ENCODE measurements around the gene MORF4L1.
"Not testable (repeated sequence)": the region's sequence is repeated elsewhere in the genome, so short reads cannot be mapped to it uniquely, and the experiment has no call there.

The MORF4L1 gene

DNA sequence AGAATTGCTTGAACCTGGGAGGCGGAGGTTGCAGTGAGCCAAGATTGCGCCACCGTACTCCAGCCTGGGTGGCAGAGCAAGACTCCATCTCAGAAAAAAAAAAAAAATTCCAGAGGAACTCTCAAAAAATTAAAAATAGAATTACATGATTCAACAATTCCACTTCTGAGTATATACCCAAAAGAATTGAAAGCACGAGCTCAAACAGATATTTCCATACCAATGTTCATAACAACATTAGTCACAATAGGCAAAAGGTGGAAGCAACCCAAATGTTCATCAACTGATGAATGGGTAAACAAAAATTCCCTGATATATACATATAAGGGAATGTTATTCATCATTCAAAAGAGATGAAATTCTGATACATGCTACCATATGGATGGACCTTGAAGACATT is 16.9 kb upstream of the MORF4L1 start:
- H3K27ac ChIP-seq (ENCODE audit: insufficient read depth, low read length, poor library complexity, severe bottlenecking), result no peak overlapping the region
- no peaks in the 10 kb centered on the region for H3K36me3 ChIP-seq (ENCODE audit: control insufficient read depth, insufficient read depth, low read length)
- no peaks in the 10 kb centered on the region for H3K9me3 ChIP-seq (ENCODE audit: control insufficient read depth, low read length)
- no peak for DNase-seq
- peaks cover 5% of the 10 kb centered on the region for H3K4me1 ChIP-seq (ENCODE audit: control insufficient read depth, insufficient read depth, low read length, poor library complexity, severe bottlenecking)
- H3K4me3 ChIP-seq (ENCODE audit: insufficient read depth, low read depth, low read length, poor library complexity, severe bottlenecking), result no peak overlapping the region
- no peaks in the 10 kb centered on the region for H3K27me3 ChIP-seq (replicated peaks; ENCODE audit: control insufficient read depth, insufficient read depth, low read length, poor library complexity, severe bottlenecking)

DNA sequence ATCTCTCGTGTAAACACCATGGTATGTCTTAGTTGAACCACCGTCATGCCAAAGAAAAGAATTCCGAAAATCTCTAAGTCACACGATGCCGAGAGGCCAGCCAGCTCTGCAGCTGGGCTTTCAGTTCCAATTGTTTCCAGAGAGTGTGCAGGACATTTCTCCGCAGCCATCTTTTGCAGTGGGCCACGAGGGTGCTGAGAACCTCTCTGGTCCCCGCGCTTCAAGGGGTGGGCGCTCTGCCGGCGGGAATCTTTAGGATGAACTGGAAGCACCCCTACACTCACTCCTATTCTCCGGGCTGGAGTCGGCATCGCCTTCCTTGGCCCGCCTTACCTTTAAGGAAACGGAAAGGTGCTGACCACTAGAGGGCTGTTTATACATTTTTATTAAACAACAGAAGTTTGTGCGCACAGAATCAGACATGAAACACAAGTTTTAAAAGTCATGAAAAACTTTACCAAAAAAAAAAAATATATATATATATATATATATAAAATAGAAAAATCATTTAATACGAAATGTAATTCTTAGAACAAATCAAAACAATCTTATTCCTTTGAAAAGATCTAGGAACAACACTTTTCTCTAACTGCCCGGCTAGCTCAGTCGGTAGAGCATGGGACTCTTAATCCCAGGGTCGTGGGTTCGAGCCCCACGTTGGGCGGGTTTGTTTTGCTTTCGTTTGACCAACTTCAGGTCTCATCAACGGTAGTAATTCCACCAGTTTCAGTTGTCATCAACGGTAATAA is 12.5 kb upstream of the MORF4L1 start:
- Histone ChIP-seq H3K4me3 (ENCODE audit: insufficient read depth, low read depth, low read length, poor library complexity, severe bottlenecking) (peak overlapping the region; percentile 50), H3K9me3 (ENCODE audit: control insufficient read depth, low read length) (no peaks in the 10 kb centered on the region), H3K27ac (ENCODE audit: insufficient read depth, low read length, poor library complexity, severe bottlenecking) (no peak overlapping the region), H3K4me1 (ENCODE audit: control insufficient read depth, insufficient read depth, low read length, poor library complexity, severe bottlenecking) (peaks cover 5% of the 10 kb centered on the region), H3K27me3 (replicated peaks; ENCODE audit: control insufficient read depth, insufficient read depth, low read length, poor library complexity, severe bottlenecking) (no peaks in the 10 kb centered on the region), H3K36me3 (ENCODE audit: control insufficient read depth, insufficient read depth, low read length) (no peaks in the 10 kb centered on the region)
- peak; percentile 43 to 47 (median 46) for DNase-seq

DNA sequence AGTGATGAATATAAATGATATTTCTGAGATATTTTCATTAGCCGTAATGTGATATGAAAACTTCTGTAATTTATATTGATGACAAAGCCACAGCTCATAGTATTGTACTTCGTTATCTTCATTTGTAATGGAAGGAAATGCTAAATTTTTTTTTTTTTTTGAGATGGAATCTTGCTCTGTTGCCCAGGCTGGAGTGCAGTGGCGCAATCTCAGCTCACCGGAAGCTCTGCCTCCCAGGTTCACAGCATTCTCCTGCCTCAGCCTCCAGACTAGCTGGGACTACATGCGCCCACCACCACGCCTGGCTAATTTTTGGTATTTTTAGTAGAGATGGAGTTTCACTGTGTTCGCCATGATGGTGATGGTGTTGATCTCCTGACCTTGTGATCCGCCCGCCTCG is 7.1 kb upstream of the MORF4L1 start:
- H3K36me3 ChIP-seq (ENCODE audit: control insufficient read depth, insufficient read depth, low read length); H3K27me3 ChIP-seq (replicated peaks; ENCODE audit: control insufficient read depth, insufficient read depth, low read length, poor library complexity, severe bottlenecking); H3K27ac ChIP-seq (ENCODE audit: insufficient read depth, low read length, poor library complexity, severe bottlenecking); H3K4me1 ChIP-seq (ENCODE audit: control insufficient read depth, insufficient read depth, low read length, poor library complexity, severe bottlenecking); DNase-seq; H3K9me3 ChIP-seq (ENCODE audit: control insufficient read depth, low read length); H3K4me3 ChIP-seq (ENCODE audit: insufficient read depth, low read depth, low read length, poor library complexity, severe bottlenecking): not testable (repeated sequence)

DNA sequence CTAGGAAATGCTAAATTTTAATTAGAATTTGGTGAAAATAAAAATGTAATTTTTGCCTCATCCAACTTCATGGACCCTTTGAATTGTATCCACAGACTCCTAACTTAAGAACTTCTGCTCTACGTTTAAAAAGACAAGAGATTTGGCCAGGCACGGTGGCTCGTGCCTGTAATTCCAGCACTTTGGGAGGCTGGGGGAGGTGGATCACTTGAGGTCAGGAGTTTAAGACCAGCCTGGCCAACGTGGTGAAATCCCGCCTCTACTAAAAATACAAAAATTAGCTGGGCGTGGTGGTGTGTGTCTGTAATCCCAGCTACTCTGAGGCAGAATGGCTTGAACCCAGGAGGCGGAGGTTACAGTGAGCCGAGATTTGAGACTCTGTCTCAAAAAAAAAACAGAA is 6.7 kb upstream of the MORF4L1 start:
- not testable (repeated sequence) for H3K27me3 ChIP-seq (replicated peaks; ENCODE audit: control insufficient read depth, insufficient read depth, low read length, poor library complexity, severe bottlenecking); H3K4me1 ChIP-seq (ENCODE audit: control insufficient read depth, insufficient read depth, low read length, poor library complexity, severe bottlenecking); H3K4me3 ChIP-seq (ENCODE audit: insufficient read depth, low read depth, low read length, poor library complexity, severe bottlenecking); H3K27ac ChIP-seq (ENCODE audit: insufficient read depth, low read length, poor library complexity, severe bottlenecking); H3K9me3 ChIP-seq (ENCODE audit: control insufficient read depth, low read length); H3K36me3 ChIP-seq (ENCODE audit: control insufficient read depth, insufficient read depth, low read length); DNase-seq

DNA sequence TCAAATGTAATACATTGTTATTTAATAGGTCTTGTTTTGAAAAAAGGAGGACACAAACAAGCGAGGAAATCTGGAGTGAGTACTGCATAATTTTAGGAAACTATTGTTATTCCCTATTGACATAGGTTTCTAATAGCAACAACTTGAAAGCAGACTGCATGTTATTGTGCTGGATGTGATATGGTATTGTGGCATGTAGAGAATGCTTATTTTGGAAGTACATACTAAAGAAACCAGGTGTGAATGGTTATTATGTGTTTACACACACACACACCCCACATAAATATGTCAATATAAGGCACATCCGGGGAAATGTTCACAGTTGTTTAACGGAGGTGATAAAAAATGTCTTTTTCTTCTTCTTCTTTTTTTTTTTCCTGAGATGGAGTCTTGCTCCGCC is 5.9 kb upstream of the MORF4L1 start:
- DNase-seq, result no peak
- no peaks in the 10 kb centered on the region for H3K36me3 ChIP-seq (ENCODE audit: control insufficient read depth, insufficient read depth, low read length)
- H3K4me1 ChIP-seq (ENCODE audit: control insufficient read depth, insufficient read depth, low read length, poor library complexity, severe bottlenecking), result no peaks in the 10 kb centered on the region
- no peak overlapping the region for H3K27ac ChIP-seq (ENCODE audit: insufficient read depth, low read length, poor library complexity, severe bottlenecking)
- H3K9me3 ChIP-seq (ENCODE audit: control insufficient read depth, low read length), result no peaks in the 10 kb centered on the region
- H3K4me3 ChIP-seq (ENCODE audit: insufficient read depth, low read depth, low read length, poor library complexity, severe bottlenecking), result no peak overlapping the region
- H3K27me3 ChIP-seq (replicated peaks; ENCODE audit: control insufficient read depth, insufficient read depth, low read length, poor library complexity, severe bottlenecking), result no peaks in the 10 kb centered on the region

DNA sequence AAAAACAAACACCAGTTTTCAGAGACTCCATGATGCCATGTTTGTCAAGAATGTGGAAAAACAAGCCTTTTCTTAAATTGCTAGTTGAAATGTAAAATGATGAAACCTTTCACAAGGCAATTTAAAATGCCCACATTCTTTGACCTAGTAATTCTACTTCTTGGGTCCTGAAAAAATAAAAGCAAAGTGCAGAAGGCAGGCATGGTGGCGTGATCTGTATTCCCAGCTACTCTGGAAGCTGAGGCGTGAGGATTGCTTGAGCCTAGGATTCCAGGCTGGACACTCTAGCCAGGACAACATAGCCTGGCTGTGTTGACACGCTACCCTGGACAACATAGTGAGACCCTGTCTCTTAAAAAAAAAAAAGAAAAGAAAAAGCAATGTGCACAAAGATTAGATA is 4.3 kb upstream of the MORF4L1 start:
- no peak overlapping the region for H3K27ac ChIP-seq (ENCODE audit: insufficient read depth, low read length, poor library complexity, severe bottlenecking)
- H3K4me1 ChIP-seq (ENCODE audit: control insufficient read depth, insufficient read depth, low read length, poor library complexity, severe bottlenecking), result no peaks in the 10 kb centered on the region
- DNase-seq, result no peak
- H3K9me3 ChIP-seq (ENCODE audit: control insufficient read depth, low read length), result no peaks in the 10 kb centered on the region
- H3K27me3 ChIP-seq (replicated peaks; ENCODE audit: control insufficient read depth, insufficient read depth, low read length, poor library complexity, severe bottlenecking), result no peaks in the 10 kb centered on the region
- no peaks in the 10 kb centered on the region for H3K36me3 ChIP-seq (ENCODE audit: control insufficient read depth, insufficient read depth, low read length)
- no peak overlapping the region for H3K4me3 ChIP-seq (ENCODE audit: insufficient read depth, low read depth, low read length, poor library complexity, severe bottlenecking)

DNA sequence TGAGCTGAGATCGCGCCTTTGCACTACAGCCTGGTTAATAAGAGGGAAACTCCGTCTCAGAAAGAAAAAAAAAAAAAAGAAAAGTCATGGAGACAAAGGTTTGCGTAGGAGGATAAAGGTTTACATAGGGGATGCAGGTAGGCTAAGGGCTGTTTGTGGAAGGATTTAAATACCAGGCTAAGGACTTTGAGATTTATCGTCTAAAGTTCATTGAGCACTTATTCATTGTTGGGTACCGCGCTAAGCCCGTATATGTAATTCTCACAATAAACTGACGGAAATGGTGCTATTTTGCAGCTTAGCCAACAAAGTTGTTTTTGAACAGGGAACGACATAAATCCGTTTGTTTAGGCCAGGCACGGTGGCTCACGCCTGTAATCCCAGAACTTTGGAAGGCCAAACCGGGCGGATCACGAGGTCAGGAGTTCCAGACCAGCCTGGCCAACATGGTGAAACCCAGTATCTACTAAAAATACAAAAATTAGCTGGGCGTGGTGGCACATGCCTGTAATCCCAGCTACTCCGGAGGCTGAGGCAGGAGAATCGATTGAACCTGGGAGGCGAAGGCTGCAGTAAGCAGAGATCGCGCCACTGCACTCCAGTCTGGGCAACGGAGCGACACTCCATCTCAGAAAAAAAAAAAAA is 1.1 kb upstream of the MORF4L1 start:
- H3K9me3 ChIP-seq (ENCODE audit: control insufficient read depth, low read length); H3K27ac ChIP-seq (ENCODE audit: insufficient read depth, low read length, poor library complexity, severe bottlenecking); H3K4me1 ChIP-seq (ENCODE audit: control insufficient read depth, insufficient read depth, low read length, poor library complexity, severe bottlenecking); H3K36me3 ChIP-seq (ENCODE audit: control insufficient read depth, insufficient read depth, low read length); DNase-seq; H3K27me3 ChIP-seq (replicated peaks; ENCODE audit: control insufficient read depth, insufficient read depth, low read length, poor library complexity, severe bottlenecking); H3K4me3 ChIP-seq (ENCODE audit: insufficient read depth, low read depth, low read length, poor library complexity, severe bottlenecking): not testable (repeated sequence)

DNA sequence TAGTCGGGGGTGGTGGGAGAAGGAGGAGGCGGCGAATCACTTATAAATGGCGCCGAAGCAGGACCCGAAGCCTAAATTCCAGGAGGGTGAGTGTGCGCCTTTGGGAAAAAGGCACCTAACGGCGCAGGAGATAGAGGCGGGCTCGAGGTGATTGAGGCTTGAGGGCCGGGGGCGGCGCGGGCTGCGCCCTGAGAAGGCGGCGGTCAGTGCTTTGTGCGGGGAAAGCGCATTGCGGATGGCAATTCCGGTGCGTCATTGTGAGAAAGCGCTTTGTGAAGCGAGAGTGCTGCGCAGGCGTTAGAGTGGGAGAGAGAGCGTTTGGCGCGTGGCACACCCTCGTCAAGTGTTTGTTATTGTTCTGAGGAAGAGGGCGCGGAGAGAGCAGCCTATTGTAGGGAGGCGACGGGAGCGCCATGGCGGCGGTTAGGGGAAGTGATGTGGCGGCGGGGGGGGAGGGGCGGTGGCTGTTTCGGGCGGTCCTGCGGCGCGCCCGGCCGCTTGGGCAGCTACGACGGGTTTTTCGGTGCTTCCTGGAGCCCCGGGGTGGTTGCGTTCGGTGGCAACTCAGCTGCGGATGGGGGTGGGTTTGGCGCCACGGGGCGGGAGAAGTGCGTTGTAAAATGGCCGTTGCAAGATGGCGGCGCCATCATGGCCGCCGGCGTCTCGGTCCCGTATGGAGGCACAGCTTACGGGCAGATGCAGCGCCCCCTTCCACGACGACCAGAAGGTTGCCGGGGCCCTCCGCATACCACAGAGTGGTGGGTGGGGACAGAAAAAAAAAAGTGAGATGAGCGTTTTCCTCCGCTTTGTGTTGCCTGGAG is 492 bp downstream of the MORF4L1 start:
- no peaks in the 10 kb centered on the region for H3K9me3 ChIP-seq (ENCODE audit: control insufficient read depth, low read length)
- peak overlapping the region; percentile 100 for H3K27ac ChIP-seq (ENCODE audit: insufficient read depth, low read length, poor library complexity, severe bottlenecking)
- H3K4me1 ChIP-seq (ENCODE audit: control insufficient read depth, insufficient read depth, low read length, poor library complexity, severe bottlenecking), result peaks cover 11% of the 10 kb centered on the region
- H3K27me3 ChIP-seq (replicated peaks; ENCODE audit: control insufficient read depth, insufficient read depth, low read length, poor library complexity, severe bottlenecking), result no peaks in the 10 kb centered on the region
- no peaks in the 10 kb centered on the region for H3K36me3 ChIP-seq (ENCODE audit: control insufficient read depth, insufficient read depth, low read length)
- DNase-seq, result peak; percentile 82 to 84 (median 83)
- H3K4me3 ChIP-seq (ENCODE audit: insufficient read depth, low read depth, low read length, poor library complexity, severe bottlenecking), result peak overlapping the region; percentile 100

DNA sequence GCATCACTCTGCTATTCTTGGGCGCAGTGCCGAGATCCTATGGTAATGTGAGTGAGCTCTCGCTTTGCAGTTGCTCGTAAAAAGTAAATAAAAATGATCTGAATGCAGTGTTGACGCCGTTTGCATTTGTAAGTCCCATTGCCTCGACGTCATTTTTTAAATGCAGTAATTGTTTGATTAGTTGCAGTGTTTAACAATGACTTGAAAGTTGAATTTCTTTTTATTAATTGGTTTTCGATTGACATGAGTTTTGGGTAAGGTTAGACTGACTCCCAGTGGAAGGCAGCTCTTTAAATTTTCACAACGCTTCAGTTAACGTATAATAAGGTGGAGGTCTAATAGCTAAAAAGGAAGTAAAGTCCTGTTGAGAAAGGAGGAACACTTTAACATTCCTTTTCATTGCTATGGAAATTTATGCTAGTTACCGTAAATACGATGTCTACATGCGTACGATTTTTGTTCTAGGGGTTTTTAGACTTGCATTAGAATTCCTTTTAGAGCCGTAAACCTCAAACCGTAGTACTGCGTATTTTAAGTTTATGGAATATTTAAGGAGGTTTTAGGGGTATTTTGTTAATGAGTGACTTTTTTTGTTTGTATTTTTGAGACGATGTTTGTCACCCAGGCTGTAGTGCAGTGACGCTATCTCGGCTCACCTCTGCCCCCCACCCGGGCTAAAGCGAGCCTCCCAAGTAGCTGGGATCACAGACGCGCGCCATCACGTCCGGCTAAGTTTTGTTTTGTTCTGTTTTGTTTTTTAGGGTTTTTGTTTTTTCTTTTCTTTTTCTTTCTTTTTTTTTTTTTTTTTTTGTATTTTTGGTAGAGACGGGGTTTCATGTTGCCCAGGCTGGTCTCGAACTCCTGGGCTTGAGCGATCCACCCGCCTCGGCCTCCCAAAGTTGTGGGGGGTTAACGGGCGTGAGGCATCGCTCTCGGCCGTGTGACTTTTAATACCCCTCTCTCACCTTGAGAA is 1.4 kb downstream of the MORF4L1 start:
- Histone ChIP-seq H3K4me3 (ENCODE audit: insufficient read depth, low read depth, low read length, poor library complexity, severe bottlenecking) (peak overlapping the region; percentile 100), H3K27me3 (replicated peaks; ENCODE audit: control insufficient read depth, insufficient read depth, low read length, poor library complexity, severe bottlenecking) (no peaks in the 10 kb centered on the region), H3K27ac (ENCODE audit: insufficient read depth, low read length, poor library complexity, severe bottlenecking) (peak overlapping the region; percentile 100), H3K4me1 (ENCODE audit: control insufficient read depth, insufficient read depth, low read length, poor library complexity, severe bottlenecking) (peaks cover 18% of the 10 kb centered on the region), H3K9me3 (ENCODE audit: control insufficient read depth, low read length) (no peaks in the 10 kb centered on the region), H3K36me3 (ENCODE audit: control insufficient read depth, insufficient read depth, low read length) (no peaks in the 10 kb centered on the region)
- peak; percentile 24 to 37 (median 35) for DNase-seq

Measured in effector memory CD4-positive, alpha-beta T cell (primary cell).